Measurements from ENCODE around the gene FAM228B. TPM values are rescaled to one million over a fixed set of nuclear protein-coding genes. Genes with fewer than 3 reads are reported as not detected.
"Not testable (repeated sequence)": the region's sequence is repeated elsewhere in the genome, so short reads cannot be mapped to it uniquely, and the experiment has no call there.

The FAM228B gene
- total RNA-seq, 1 donor from 2014 or later = 29.6 TPM

DNA sequence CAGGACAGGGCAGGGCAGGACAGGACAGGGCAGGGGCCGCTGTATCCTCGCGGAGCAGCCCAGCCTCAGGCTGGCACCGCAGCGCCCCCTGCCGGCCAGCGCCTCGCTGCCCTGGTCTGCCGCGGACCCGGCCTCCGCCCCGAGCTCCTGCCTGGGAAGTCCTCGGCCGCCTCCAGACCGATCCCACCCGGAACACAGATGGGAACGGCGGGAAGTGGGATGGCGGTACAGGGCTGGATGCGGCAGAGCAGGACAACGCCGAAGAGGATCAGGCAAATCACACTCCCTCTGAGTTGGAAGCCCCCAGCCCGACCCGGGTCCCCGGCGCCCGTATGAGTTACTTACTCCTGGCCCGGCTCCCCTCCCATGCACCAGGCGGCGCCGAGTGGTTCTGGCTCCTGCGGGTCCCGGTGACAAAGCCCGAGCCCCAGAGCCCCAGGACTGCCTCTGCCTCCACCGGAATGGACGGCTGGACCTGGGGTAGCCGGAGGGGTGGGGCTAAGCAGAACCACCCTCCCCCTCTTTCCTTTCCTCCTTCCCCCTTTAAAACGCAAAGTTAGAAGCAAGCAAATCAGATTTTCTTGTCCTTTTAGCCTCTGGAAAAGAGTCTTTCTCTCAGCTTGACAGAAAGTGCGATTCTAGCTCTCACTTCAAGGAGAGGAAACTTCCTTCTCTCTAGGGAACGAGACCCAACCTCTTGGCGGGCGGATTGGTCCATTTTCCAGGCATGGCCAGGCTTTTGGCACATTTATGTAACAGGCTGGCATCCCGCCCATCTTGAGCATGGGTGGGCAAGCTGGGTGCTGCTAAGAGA is 38.7 kb upstream of the FAM228B start, which contains the start of gene TP53I3:
Gene TP53I3 (minus strand): TSS at position 449 of the 814 bp plus-strand sequence. CDS start 508 bp downstream, outside the sequence.
- peak; percentile 98 for TF ChIP-seq CTCF (IDR thresholded peaks at IDR 0.05; ENCODE audit: borderline replicate concordance)
- Histone ChIP-seq H3K4me3 (peak within 1 kb of the TSS; percentile 85), H3K36me3 (peaks cover 30% of the 10 kb centered on the region), H3K9me3 (replicated peaks) (no peaks in the 10 kb centered on the region), H3K4me1 (peaks cover 30% of the 10 kb centered on the region), H3K27ac (replicated peaks) (peak within 1 kb of the TSS; percentile 98), H3K27me3 (ENCODE audit: low read depth) (no peaks in the 10 kb centered on the region)
- intact Hi-C loops (cut with micrococcal nuclease) = no loop called here
- DNase-seq = peak; percentile 90

- no peaks in the 10 kb centered on the region for H3K27me3 ChIP-seq (ENCODE audit: low read depth)
- H3K27ac ChIP-seq (replicated peaks) = peak overlapping the region; percentile 98
- peaks cover 30% of the 10 kb centered on the region for H3K4me1 ChIP-seq
- H3K36me3 ChIP-seq = peaks cover 24% of the 10 kb centered on the region
- intact Hi-C loops (cut with micrococcal nuclease) = no loop called here
- DNase-seq = no peak
- no peak for TF ChIP-seq CTCF (IDR thresholded peaks at IDR 0.05; ENCODE audit: borderline replicate concordance)
- peak overlapping the region; percentile 85 for H3K4me3 ChIP-seq
- no peaks in the 10 kb centered on the region for H3K9me3 ChIP-seq (replicated peaks)
These were observed 38.1 kb upstream of the FAM228B start for GRCh38 chr2:24085200-24085489.

DNA sequence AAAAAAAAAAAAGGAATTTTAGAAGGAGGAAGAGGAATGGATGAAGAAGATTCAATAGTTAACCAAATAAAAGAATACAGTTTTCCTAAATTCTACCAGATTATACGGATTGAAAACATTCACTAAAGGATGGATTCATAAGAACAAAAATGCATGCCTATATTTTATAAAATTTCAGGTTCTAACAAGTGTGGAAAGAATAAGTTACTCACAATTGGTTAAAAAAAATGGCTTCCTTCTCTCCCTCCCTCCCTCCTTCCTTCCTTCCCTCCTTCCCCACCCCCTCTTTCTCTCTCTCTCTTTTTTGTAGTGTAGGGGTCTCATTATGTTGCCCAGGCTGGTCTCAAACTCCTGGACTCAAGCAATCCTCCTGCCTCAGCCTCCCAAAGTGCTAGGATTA is 37.0 kb upstream of the FAM228B start:
- intact Hi-C loops (cut with micrococcal nuclease) = no loop called here
- Histone ChIP-seq H3K27me3 (ENCODE audit: low read depth) (no peaks in the 10 kb centered on the region), H3K9me3 (replicated peaks) (no peaks in the 10 kb centered on the region), H3K4me1 (peaks cover 30% of the 10 kb centered on the region), H3K36me3 (peaks cover 14% of the 10 kb centered on the region), H3K27ac (replicated peaks) (no peak overlapping the region), H3K4me3 (no peak overlapping the region)
- no peak for DNase-seq
- no peak for TF ChIP-seq CTCF (IDR thresholded peaks at IDR 0.05; ENCODE audit: borderline replicate concordance)

DNA sequence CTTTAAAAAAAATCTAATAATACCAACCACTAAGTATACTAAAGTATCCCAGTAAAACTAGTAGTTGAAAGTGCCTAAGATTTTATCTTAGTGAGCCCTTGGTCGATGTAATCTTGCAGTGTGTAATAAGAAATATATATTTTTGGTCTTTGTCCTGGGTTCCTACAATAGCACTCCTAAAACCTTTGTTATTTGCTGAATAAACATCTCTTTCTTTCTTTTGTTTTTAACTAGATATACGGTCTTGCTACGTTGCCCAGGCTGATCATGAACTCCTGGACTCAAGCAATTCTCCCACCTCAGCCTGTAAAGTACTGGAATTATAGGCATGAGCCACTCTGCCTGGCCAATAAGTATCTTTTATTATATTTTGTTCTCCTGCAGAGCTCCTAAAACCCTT is 36.2 kb upstream of the FAM228B start:
- no peak for TF ChIP-seq CTCF (IDR thresholded peaks at IDR 0.05; ENCODE audit: borderline replicate concordance)
- intact Hi-C loops (cut with micrococcal nuclease) = no loop called here
- Histone ChIP-seq H3K27ac (replicated peaks) (no peak overlapping the region), H3K27me3 (ENCODE audit: low read depth) (no peaks in the 10 kb centered on the region), H3K4me3 (no peak overlapping the region), H3K9me3 (replicated peaks) (no peaks in the 10 kb centered on the region), H3K4me1 (peaks cover 30% of the 10 kb centered on the region), H3K36me3 (peaks cover 9% of the 10 kb centered on the region)
- no peak for DNase-seq

- DNase-seq = no peak
- Histone ChIP-seq H3K4me1 (peaks cover 15% of the 10 kb centered on the region), H3K4me3 (no peak overlapping the region), H3K27me3 (ENCODE audit: low read depth) (no peaks in the 10 kb centered on the region), H3K27ac (replicated peaks) (no peak overlapping the region), H3K36me3 (peaks cover under 1% of the 10 kb centered on the region), H3K9me3 (replicated peaks) (no peaks in the 10 kb centered on the region)
- intact Hi-C loops (cut with micrococcal nuclease) = no loop called here
- TF ChIP-seq CTCF (IDR thresholded peaks at IDR 0.05; ENCODE audit: borderline replicate concordance) = no peak
These were observed 34.4 kb upstream of the FAM228B start for GRCh38 chr2:24088821-24089359.

GRCh38 chr2:24093270-24093669 is 30.0 kb upstream of the FAM228B start:
- H3K4me3 ChIP-seq; H3K27me3 ChIP-seq (ENCODE audit: low read depth); H3K9me3 ChIP-seq (replicated peaks); H3K4me1 ChIP-seq; H3K27ac ChIP-seq (replicated peaks); DNase-seq; intact Hi-C loops (cut with micrococcal nuclease): not testable (repeated sequence)
- peaks cover 21% of the 10 kb centered on the region for H3K36me3 ChIP-seq

DNA sequence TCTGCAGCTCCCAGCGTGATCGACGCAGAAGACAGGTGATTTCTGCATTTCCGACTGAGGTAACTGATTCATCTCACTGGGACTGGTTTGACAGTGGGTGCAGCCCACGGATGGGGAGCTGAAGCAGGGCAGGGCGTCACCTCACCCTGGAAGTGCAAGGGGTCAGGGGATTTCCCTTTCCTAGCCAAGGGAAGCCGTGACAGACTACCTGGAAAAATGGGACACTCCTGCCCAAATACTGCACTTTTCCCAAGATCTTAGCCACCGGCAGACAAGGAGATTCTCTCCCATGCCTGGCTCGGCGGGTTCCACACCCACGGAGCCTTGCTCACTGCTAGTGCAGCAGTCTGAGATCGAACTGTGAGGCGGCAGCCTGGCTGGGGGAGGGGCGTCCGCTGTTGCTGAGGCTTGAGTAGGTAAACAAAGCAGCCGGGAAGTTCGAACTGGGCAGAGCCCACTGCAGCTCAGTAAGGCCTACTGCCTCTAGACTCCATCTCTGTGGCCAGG is 28.0 kb upstream of the FAM228B start:
- intact Hi-C loops (cut with micrococcal nuclease); H3K9me3 ChIP-seq (replicated peaks); DNase-seq; H3K27ac ChIP-seq (replicated peaks); H3K4me3 ChIP-seq; H3K27me3 ChIP-seq (ENCODE audit: low read depth); H3K4me1 ChIP-seq: not testable (repeated sequence)
- H3K36me3 ChIP-seq = peaks cover 21% of the 10 kb centered on the region

- DNase-seq; H3K36me3 ChIP-seq; H3K9me3 ChIP-seq (replicated peaks); intact Hi-C loops (cut with micrococcal nuclease); H3K27me3 ChIP-seq (ENCODE audit: low read depth); H3K4me3 ChIP-seq; H3K4me1 ChIP-seq; H3K27ac ChIP-seq (replicated peaks): not testable (repeated sequence)
These were observed 22.5 kb upstream of the FAM228B start for GRCh38 chr2:24100732-24101131.

Data from left ventricle myocardium inferior (tissue), 1 donor.